A549 (cell line): ENCODE results near the gene MAST2.
"Not testable (repeated sequence)": the region's sequence is repeated elsewhere in the genome, so short reads cannot be mapped to it uniquely, and the experiment has no call there.

ENCODE experiments used
- CTCF ChIP-seq: fragments of >200 bp; sonication (Bioruptor Twin); formaldehyde crosslinking; IDR thresholded peaks from 3 replicates; pipeline ENCODE4 v1.5.1; 2016
- EP300 ChIP-seq, 2 experiments: fragments of >200 bp; sonication (Bioruptor Twin); formaldehyde crosslinking; IDR thresholded peaks; 2 replicates in 1 of 2; 3 replicates in 1 of 2; pipeline ENCODE4 v1.6.1; 2016 to 2017
- HDAC2 ChIP-seq: fragments of 200-600 bp; sonication (generic); IDR thresholded peaks from 2 replicates; pipeline ENCODE4 v1.6.1; 2016
- NR3C1 ChIP-seq: fragments of >200 bp; sonication (Bioruptor Twin); formaldehyde crosslinking; IDR thresholded peaks from 3 replicates; pipeline ENCODE4 v1.6.1; 2017
- POLR2A ChIP-seq: IDR thresholded peaks from 2 replicates; pipeline ENCODE4 v1.6.1; 2012; ENCODE audit warnings: mild to moderate bottlenecking, low read length
- RFX5 ChIP-seq: fragments of 450-650 bp; IDR thresholded peaks from 2 replicates; pipeline ENCODE4 v1.7.1; 2014; ENCODE audit warnings: antibody characterized with exemption, mild to moderate bottlenecking, moderate library complexity
- USF2 ChIP-seq: fragments of 450-650 bp; IDR thresholded peaks from 2 replicates; pipeline ENCODE4 v1.6.1; 2014; ENCODE audit warnings: antibody characterized with exemption

- not testable (repeated sequence) for TF ChIP-seq HDAC2; POLR2A; NR3C1; RFX5; CTCF; EP300 (IDR thresholded peaks at IDR 0.05); USF2
Measured at GRCh38 chr1:45838322-45838721, 34.9 kb downstream of the MAST2 start.
